OCI-LY7 (cell line): Measurements from ENCODE around the gene MSH3.

Source experiments
- CTCF ChIP-seq: fragments of 200-600 bp; sonication (generic); conservative IDR thresholded peaks from 2 replicates; pipeline ENCODE4 v1.5.1; 2014; ENCODE audit warnings: mild to moderate bottlenecking, antibody characterized with exemption, low read length, moderate library complexity, mixed read lengths
- EZH2phosphoT487 ChIP-seq: fragments of 200-600 bp; sonication (generic); IDR thresholded peaks from 2 replicates; pipeline ENCODE4 v1.6.1; 2018; ENCODE audit warnings: low read depth, borderline replicate concordance, mild to moderate bottlenecking, mixed run types, antibody characterized with exemption, low read length, moderate library complexity, mixed read lengths

GRCh38 chr5:80725446-80725845 is 71.0 kb downstream of the MSH3 start:
- TF ChIP-seq CTCF (no peak), EZH2phosphoT487 (no peak)
